ENCODE results near the gene RFESD.

DNA sequence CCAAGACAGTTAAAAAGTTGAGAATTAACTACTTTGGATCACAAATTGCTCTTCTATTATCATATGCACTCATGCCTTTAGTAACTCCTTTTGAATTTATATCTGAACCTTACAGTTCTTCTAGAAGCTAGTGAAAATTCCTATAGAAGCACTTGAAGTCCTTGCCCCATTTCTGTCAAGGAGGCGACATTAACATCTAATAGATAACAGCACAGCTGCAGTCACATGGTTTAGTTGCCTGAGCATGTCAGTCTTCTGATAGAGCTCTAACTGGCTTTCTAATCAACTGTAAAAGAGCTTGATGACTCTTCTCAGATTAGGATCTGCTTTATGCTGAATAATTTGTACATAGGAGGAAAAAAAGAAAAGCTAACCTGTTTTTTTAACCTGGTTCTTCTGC is 9.0 kb downstream of the RFESD start:
- TF ChIP-seq CTCF (IDR thresholded peaks at IDR 0.05) (no peak), POLR2A (IDR thresholded peaks at IDR 0.05) (no peak)
